T-helper 2 cell treated with Interferon-gamma antibody and Interleukin-4, amounts not matched to agents 5 μg/mL and 100 μg/mL, for 36 hours (primary cell): ENCODE results near the gene VIPR2.
"Not testable (repeated sequence)": the region's sequence is repeated elsewhere in the genome, so short reads cannot be mapped to it uniquely, and the experiment has no call there.

Experiments
- DNase-seq: peaks from one replicate; pipeline ENCODE4 v3.0.0; 2021; ENCODE audit warnings: low spot score
- H3K27ac Mint-ChIP-seq: one replicate; pipeline ENCODE4 v1.8.0; 2021; ENCODE audit warnings: mild to moderate bottlenecking, mixed read lengths
- H3K27me3 Mint-ChIP-seq: one replicate; pipeline ENCODE4 v1.8.0; 2021; ENCODE audit warnings: low read depth, mixed read lengths
- H3K36me3 Mint-ChIP-seq: one replicate; pipeline ENCODE4 v1.8.0; 2021; ENCODE audit warnings: low read depth, mixed read lengths
- H3K4me1 Mint-ChIP-seq: one replicate; pipeline ENCODE4 v1.8.0; 2021; ENCODE audit warnings: low read depth, mixed read lengths
- H3K4me3 Mint-ChIP-seq: one replicate; pipeline ENCODE4 v1.8.0; 2022; ENCODE audit warnings: mild to moderate bottlenecking, moderate library complexity, mixed read lengths
- H3K9me3 Mint-ChIP-seq: one replicate; pipeline ENCODE4 v1.8.0; 2021; ENCODE audit warnings: mixed read lengths

Gene VIPR2, protein sequence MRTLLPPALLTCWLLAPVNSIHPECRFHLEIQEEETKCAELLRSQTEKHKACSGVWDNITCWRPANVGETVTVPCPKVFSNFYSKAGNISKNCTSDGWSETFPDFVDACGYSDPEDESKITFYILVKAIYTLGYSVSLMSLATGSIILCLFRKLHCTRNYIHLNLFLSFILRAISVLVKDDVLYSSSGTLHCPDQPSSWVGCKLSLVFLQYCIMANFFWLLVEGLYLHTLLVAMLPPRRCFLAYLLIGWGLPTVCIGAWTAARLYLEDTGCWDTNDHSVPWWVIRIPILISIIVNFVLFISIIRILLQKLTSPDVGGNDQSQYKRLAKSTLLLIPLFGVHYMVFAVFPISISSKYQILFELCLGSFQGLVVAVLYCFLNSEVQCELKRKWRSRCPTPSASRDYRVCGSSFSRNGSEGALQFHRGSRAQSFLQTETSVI

DNA sequence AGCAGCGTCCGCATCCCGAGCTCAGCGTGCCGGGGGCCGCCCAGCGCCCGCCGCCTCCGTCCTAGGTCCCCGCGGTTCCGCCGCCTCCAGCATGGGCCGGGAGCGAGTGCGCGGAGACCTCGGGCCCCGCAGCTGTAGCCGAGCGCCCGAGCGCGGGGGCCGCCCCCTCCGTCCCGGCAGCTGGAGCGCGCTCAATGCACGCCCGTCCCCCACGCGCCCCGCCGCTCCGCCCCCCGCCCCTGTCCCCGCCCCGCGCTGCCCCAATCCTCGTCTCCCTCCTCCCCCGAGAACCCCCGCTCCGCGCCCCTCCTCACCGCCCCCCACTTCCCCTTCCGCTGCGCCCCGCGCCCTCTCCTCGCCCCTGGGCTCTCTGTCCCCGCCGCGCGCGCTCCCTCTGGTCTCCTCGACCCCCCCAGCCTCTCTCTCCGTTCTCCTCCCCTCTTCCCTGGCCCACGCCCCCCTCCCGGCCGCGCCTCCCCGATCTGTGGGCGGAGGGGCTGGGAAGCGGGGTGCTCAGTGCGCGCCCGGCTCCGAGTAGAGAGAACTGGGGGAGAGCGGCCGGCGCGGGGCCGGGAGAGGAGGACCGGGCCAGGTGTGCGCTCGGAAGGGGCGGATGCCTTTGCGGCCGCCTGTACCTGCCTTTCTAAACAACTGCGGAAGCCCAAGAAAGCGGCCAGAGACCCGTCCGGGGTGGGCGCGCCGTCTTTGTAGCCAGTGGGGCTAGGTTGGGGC is at the start of gene VIPR2:
Gene VIPR2 (minus strand): TSS at position 110 of the 732 bp plus-strand sequence. CDS start 96 bp downstream, at position 14.
- Mint-ChIP-seq H3K36me3 (peaks cover 2% of the 10 kb centered on the region), H3K27ac (no peak within 1 kb of the TSS), H3K9me3 (no peaks in the 10 kb centered on the region), H3K4me1 (peaks cover 5% of the 10 kb centered on the region), H3K27me3 (peaks cover 27% of the 10 kb centered on the region), H3K4me3 (peak within 1 kb of the TSS; percentile 77)
- DNase-seq, result peak; percentile 38

- H3K4me1 Mint-ChIP-seq, result peaks cover 52% of the 10 kb centered on the region
- no peaks in the 10 kb centered on the region for H3K9me3 Mint-ChIP-seq
- H3K27me3 Mint-ChIP-seq, result peaks cover 11% of the 10 kb centered on the region
- H3K36me3 Mint-ChIP-seq, result peaks cover 3% of the 10 kb centered on the region
- H3K4me3 Mint-ChIP-seq, result no peak overlapping the region
- no peak for DNase-seq
- peak overlapping the region; percentile 50 for H3K27ac Mint-ChIP-seq
Measured at GRCh38 chr7:159193543-159194090, 49.0 kb upstream of the VIPR2 start.

GRCh38 chr7:159192725-159193453 is 48.2 kb upstream of the VIPR2 start:
- H3K27ac Mint-ChIP-seq, result peak overlapping the region; percentile 50
- H3K27me3 Mint-ChIP-seq, result peaks cover 15% of the 10 kb centered on the region
- peaks cover 3% of the 10 kb centered on the region for H3K36me3 Mint-ChIP-seq
- DNase-seq, result no peak
- peaks cover 44% of the 10 kb centered on the region for H3K4me1 Mint-ChIP-seq
- H3K4me3 Mint-ChIP-seq, result no peak overlapping the region
- H3K9me3 Mint-ChIP-seq, result no peaks in the 10 kb centered on the region

- peaks cover 3% of the 10 kb centered on the region for H3K9me3 Mint-ChIP-seq
Measured at GRCh38 chr7:159192013-159192412, 47.3 kb upstream of the VIPR2 start.

DNA sequence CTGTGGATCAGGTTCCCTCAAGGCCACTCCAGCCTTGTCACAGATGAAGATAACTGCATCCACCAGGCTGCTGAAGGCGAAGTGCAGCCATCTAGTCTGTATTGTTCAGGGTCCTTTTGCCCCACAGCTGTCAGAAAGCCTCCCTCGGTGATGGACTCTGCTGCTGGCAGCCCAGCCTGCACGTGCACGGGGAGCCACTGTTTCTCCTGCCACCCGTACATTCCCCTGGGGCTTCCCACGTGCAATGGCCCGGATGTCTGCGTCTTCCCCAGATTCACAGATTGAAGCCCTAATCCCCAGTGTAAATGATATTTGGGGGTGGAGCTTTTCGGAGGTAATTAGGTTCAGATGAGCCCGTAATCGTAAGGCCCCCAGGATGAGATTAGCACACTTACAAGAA is 46.6 kb upstream of the VIPR2 start:
- H3K4me1 Mint-ChIP-seq, result peaks cover 29% of the 10 kb centered on the region
- H3K27ac Mint-ChIP-seq, result no peak overlapping the region
- peaks cover 22% of the 10 kb centered on the region for H3K27me3 Mint-ChIP-seq
- no peak overlapping the region for H3K4me3 Mint-ChIP-seq
- DNase-seq, result no peak
- no peaks in the 10 kb centered on the region for H3K36me3 Mint-ChIP-seq
- peaks cover 11% of the 10 kb centered on the region for H3K9me3 Mint-ChIP-seq

More at GRCh38 chr7:159192013-159192412, 47.3 kb upstream of the VIPR2 start:
- Mint-ChIP-seq H3K4me1 (peaks cover 36% of the 10 kb centered on the region), H3K36me3 (peaks cover 3% of the 10 kb centered on the region), H3K4me3 (no peak overlapping the region), H3K27ac (no peak overlapping the region), H3K27me3 (peaks cover 15% of the 10 kb centered on the region)
- DNase-seq, result no peak

GRCh38 chr7:159188011-159188410 is 43.3 kb upstream of the VIPR2 start:
- Mint-ChIP-seq H3K27me3 (peaks cover 49% of the 10 kb centered on the region), H3K4me3 (no peak overlapping the region), H3K36me3 (peaks cover 2% of the 10 kb centered on the region), H3K27ac (no peak overlapping the region), H3K4me1 (peaks cover 7% of the 10 kb centered on the region), H3K9me3 (peaks cover 17% of the 10 kb centered on the region)
- DNase-seq, result no peak

- Mint-ChIP-seq H3K36me3 (peaks cover 4% of the 10 kb centered on the region), H3K4me3 (no peak overlapping the region), H3K27me3 (peaks cover 26% of the 10 kb centered on the region), H3K27ac (no peak overlapping the region), H3K4me1 (peaks cover 4% of the 10 kb centered on the region), H3K9me3 (peaks cover 23% of the 10 kb centered on the region)
- DNase-seq, result no peak
Measured at GRCh38 chr7:159179241-159179640, 34.6 kb upstream of the VIPR2 start.

DNA sequence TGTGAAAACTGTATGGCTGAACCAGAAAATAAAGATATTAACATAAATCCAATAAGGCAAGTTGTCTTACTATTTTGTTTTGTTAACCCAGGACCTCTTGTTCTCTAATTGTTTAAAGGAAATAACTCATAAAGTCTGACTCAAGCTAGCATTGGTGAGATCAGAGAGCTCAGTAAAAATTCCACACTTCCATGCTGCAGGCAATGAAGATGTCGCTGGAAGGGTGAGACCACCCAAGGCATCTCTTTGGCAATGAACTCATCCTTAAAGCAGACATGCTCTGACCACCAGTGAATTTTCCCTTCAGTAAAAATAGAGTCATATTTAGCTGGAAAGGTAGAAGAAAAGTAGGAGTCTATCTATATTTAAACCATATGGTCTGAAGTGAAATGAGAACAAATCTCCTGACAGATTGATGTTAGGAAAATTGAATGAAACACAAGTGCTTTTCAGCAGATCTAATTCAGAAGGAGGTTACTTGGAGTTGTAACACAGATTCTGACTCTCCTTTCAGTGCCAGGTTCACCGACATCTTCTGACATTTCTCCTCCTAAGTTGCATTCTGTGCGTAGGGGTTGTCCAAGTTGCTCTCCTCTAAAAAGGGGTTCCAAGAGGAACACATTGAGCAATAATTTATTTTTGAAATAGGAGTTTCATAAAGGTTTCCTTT is 32.8 kb upstream of the VIPR2 start:
- Mint-ChIP-seq H3K27ac (no peak overlapping the region), H3K9me3 (peaks cover 38% of the 10 kb centered on the region), H3K36me3 (peaks cover 5% of the 10 kb centered on the region), H3K4me3 (no peak overlapping the region), H3K4me1 (peaks cover 4% of the 10 kb centered on the region), H3K27me3 (peaks cover 13% of the 10 kb centered on the region)
- no peak for DNase-seq

GRCh38 chr7:159175792-159176191 is 31.1 kb upstream of the VIPR2 start:
- Mint-ChIP-seq H3K4me3 (no peak overlapping the region), H3K27me3 (peaks cover 10% of the 10 kb centered on the region), H3K27ac (peak overlapping the region; percentile 74), H3K36me3 (peaks cover 5% of the 10 kb centered on the region), H3K4me1 (peaks cover 4% of the 10 kb centered on the region), H3K9me3 (peaks cover 38% of the 10 kb centered on the region)
- no peak for DNase-seq

- not testable (repeated sequence) for DNase-seq, H3K27ac Mint-ChIP-seq, H3K4me1 Mint-ChIP-seq
Measured at GRCh38 chr7:159175100-159175499, 30.4 kb upstream of the VIPR2 start.

GRCh38 chr7:159172400-159172799 is 27.7 kb upstream of the VIPR2 start:
- DNase-seq, result no peak
- H3K9me3 Mint-ChIP-seq, result peaks cover 29% of the 10 kb centered on the region
- H3K4me1 Mint-ChIP-seq, result peaks cover 4% of the 10 kb centered on the region
- peaks cover 3% of the 10 kb centered on the region for H3K27me3 Mint-ChIP-seq
- H3K27ac Mint-ChIP-seq, result no peak overlapping the region
- H3K4me3 Mint-ChIP-seq, result no peak overlapping the region
- H3K36me3 Mint-ChIP-seq, result peaks cover 5% of the 10 kb centered on the region

More at GRCh38 chr7:159175100-159175499, 30.4 kb upstream of the VIPR2 start:
- H3K9me3 Mint-ChIP-seq, result peaks cover 38% of the 10 kb centered on the region
- H3K27me3 Mint-ChIP-seq, H3K36me3 Mint-ChIP-seq, H3K4me3 Mint-ChIP-seq: not testable (repeated sequence)

DNA sequence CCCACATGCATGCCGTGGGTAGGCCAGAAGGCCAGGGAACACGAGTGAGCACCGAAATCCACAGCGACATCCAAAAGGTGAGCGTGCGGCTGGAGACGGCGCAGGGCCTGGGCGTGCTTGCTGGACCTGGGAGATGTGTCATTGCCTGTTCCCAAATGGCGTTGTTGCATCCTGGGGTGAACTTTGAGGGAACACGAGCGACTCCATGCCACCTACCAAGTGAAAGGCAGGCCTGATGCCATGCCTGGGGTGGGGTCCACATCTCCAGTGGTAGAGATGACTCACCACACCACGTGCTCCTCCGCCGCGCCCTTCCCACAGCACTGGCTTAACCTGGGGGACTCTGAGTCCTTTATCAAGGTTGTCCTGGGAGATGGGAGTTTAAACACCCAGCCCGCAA is 24.7 kb upstream of the VIPR2 start:
- no peak overlapping the region for H3K4me3 Mint-ChIP-seq
- peaks cover 1% of the 10 kb centered on the region for H3K36me3 Mint-ChIP-seq
- H3K27ac Mint-ChIP-seq, result no peak overlapping the region
- no peak for DNase-seq
- H3K27me3 Mint-ChIP-seq, result no peaks in the 10 kb centered on the region
- H3K4me1 Mint-ChIP-seq, result no peaks in the 10 kb centered on the region
- H3K9me3 Mint-ChIP-seq, result peaks cover 17% of the 10 kb centered on the region

- no peak for DNase-seq
- H3K4me3 Mint-ChIP-seq, result no peak overlapping the region
Measured at GRCh38 chr7:159167139-159167538, 22.5 kb upstream of the VIPR2 start.

More at GRCh38 chr7:159167139-159167538, 22.5 kb upstream of the VIPR2 start:
- Mint-ChIP-seq H3K9me3 (no peaks in the 10 kb centered on the region), H3K27me3 (no peaks in the 10 kb centered on the region), H3K36me3 (no peaks in the 10 kb centered on the region), H3K27ac (no peak overlapping the region), H3K4me1 (no peaks in the 10 kb centered on the region)
